GM19438 (cell line): ENCODE data around the gene TNFAIP2.

Experiments
- ATAC-seq: cut with Tn5 transposase; IDR thresholded peaks from one replicate; pipeline ENCODE4 v1.9.1; 2021; ENCODE audit warnings: low read depth; ENCODE audit not compliant: unreplicated experiment

The TNFAIP2 gene

GRCh38 chr14:103179094-103179493, 55.8 kb downstream of the TNFAIP2 start:
- no peak for ATAC-seq

DNA sequence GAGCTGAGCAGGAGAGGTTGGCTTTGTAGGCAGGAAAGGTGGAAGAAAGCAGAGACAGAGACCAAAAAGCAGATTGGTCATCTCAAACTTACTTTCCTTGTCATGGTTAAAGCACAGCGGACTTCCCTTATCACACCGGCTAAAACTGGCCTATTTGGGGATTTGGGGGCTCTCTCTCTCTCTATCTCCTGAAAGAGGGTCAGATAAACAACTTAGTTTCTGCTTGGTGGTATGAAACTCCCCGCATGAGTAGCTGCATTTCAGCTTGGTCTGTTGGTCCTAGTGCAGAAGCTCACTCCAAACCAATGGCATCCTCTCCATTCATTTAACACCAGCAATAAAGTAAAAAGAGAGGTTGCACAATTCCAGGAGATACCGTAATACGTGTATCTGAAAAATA, 57.1 kb downstream of the TNFAIP2 start:
- ATAC-seq = no peak

- no peak for ATAC-seq
These were observed 60.8 kb downstream of the TNFAIP2 start for GRCh38 chr14:103184046-103184445.

DNA sequence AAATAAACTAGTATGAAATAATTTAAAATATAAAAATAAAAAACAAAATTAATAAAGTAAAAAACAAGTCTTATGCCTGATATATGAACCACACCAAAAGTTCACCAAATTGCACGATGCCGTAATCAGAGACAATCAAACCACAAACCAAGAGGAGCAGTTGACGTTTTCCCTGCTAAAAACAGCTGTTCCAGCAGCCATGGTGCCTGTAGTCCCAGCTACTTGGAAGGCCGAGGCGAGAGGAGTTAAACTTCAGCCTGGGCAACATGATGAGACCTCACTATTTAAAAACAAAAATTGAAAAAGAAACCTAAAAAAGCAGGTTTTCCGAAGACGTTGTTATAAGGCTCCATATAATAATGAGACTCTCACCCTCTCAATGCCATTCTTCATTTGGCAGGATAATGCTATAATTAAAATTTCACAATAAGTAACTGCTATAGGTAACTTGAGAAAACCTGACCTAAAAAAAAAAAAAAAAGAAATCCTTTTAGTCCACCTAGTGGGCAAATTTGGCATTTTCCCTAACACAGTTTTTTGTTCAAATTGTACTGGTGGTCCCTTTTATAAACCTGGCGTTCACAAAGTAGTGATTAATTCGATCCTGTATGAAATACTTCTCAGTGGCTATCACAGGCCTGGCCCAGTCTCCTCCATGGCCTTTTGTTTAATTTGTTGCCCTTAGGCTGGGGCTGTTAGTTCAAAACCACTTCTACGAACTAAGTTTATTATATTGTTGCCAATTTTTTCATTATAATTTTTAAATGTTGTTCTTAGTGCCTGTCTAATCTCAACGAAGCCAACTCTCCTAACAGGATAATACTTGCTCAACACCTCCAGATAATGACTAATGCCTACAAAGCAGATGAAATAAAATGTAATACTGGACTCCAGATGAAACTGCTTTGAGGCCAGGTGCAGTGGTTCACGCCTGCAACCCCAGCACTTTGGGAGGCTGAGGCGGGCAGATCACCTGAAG, 62.1 kb downstream of the TNFAIP2 start:
- no peak for ATAC-seq

DNA sequence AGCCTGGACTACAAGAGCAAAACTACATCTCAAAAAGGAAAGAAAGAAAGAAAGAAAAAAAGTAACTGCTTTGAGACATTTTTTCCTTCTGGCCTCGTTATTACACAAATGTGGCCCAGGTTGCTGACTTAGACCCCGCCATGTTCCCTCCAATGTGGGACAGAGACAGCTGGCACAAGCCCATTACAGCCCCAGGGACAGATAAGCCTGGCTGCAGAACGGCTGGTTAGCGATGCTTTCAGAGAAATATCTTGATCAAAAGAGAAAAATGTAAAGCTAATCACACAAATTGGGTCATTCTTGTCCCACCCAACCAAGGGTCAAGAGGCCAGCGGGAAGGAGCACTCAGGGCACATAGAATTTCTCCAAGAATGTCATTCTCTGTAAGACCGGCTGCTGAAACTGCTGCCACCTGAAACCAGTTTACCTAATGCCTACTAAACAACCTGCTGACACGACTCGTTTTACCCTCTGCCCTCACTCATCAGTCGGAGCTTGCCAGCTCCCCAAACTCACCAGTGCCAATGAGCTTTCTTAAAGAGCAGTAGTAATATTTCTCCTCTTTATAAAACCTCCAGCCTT, 63.1 kb downstream of the TNFAIP2 start:
- ATAC-seq = no peak
